Measurements from ENCODE around the gene AKT3.
A peak's percentile ranks its signal among the peaks of the same experiment; 100 is the strongest.

The AKT3 gene

GRCh38 chr1:243459059-243459458, 391.0 kb downstream of the AKT3 start:
- no peak for DNase-seq (ENCODE audit: low spot score)

DNA sequence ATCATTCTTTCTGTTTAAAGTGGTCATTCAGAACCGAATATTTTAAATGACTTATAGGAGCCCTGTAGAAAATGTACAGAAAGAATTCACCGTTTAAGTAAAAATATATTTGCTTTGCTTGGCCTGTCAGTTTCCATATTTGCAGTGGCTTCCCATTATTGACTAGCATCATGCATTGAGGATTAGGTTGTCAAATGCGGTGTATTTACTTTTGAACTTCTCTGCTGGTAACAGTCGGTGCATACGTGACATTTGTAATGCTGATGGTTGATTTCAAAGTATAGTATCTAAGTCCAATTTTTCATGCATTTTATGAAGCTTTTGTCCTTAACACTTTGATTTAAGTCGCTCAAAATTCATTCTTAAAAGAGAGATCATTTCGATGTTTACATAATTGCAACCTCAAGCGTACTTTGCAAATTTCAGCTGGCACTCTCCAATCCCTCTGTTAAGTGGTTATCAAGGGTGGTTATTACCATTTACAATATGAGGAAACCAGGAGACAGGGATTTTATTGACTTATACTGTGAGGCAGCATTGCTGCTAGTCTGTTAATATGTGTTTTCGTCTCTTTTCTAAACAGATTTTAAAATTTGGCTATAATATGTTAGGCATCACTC, 392.6 kb downstream of the AKT3 start:
- no peak for DNase-seq (ENCODE audit: low spot score)

DNA sequence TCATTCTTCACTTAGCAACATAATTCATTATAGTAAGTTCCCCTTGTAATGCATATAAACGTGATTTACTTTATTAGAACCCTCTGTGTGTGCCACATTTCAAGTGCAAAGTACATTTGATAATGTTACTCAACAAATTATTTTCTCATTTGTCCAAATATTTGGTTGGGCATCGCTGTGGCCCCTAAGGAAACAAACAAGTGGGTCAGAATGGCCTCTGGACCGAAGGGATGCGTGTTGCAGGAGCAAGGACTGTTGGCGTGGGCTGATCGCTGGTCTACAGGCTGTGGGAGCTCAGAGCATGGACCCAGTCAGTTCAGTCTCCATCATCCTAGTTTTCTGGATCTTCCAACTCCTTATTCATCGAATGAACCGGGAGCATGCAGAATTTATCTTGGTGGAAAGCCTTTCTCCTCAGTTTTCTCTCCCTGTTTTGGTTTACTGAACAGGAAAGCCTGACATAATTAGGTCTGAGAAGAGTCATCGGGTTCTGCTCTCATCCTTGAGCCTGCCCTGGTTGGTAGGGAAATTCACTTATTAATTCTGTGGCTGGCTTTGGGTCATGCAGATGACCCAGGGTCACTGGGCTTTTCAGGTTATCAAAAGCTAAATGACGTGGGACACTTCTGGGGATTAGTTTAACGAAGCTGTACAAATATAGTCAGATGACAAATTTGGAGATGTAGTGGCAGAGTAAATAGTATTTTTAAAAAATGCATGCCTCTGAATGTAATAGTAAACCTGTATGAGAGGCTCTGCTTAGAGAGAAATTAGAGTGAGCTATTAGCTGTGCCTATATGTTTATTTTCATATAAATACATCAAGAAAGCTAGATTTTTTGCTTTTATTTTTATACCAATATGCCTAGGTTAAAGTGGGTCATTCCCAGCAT, 394.0 kb downstream of the AKT3 start:
- DNase-seq (ENCODE audit: low spot score), result no peak

DNA sequence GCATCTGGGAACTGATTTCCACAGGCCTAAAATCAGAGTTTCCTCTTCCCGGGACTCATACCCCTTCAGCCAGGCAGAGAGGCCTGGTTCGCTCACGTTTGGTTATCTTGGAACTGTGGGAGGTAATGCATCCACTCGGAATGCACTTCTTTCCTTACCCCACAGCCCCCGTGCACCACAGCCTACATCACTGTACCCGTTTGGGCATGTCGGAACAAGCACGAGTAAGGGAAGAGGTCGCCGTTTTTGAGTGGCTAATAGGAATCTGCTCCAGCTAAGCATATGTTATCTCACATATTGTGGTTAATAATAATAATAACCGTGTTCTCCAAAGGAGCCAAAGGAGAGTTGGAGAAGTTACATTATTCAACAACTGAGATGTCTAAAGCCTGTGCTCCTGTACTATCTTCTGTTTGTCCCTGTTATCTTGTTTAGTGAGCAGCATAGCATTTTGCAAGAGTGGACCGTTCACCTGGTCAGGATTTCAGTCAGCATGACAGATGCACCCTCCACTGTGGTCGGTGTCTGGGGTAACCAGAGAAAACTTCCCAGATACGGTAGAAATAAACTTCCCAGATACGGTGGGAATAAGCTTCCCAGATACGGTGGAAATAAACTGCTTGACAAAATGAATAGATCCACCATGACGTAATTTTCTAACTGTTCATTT, 395.6 kb downstream of the AKT3 start:
- no peak for DNase-seq (ENCODE audit: low spot score)

DNA sequence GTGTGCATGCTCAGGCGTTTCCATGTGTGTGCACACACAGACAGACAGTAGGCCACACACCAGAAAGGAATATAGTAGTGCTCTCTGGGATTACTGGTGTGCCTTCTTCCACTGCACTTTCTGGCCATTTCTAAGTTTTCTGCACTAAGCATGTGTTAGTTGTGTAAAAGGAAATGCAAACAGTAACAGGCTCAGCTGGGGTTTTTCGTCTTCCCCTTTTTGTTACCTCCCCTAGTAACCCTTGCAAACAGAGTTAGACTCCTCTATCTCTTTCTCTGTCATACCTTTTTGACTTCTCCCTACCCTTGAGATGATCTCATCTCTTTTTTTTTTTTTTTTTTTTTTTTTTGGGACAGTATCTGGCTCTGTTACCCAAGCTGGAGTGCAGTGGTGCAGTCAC, 398.0 kb downstream of the AKT3 start:
- DNase-seq (ENCODE audit: low spot score), result no peak

- no peak for DNase-seq (ENCODE audit: low spot score)
Measured at GRCh38 chr1:243449373-243449772, 400.7 kb downstream of the AKT3 start.

DNA sequence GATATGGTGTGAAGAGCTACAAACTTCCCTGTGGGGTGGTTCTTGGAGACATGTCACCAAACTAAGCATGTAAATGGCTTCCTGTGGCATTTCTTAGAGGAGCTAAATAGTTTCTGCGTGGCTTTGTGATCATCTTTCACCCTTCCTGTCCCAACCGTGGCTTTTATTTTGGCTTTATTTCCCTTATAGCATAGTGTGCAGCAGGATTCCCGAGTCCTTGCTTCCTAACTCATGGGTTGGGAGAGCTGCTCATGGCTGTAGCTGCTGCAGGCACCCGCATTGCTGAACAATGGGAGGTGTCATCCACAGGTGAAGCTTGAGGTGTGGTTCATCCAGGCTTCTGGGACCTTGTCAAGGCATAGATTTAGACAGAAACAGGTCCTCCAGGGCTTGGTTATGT, 402.2 kb downstream of the AKT3 start:
- DNase-seq (ENCODE audit: low spot score), result no peak

- DNase-seq (ENCODE audit: low spot score), result no peak
Measured at GRCh38 chr1:243447347-243447746, 402.7 kb downstream of the AKT3 start.

- DNase-seq (ENCODE audit: low spot score), result no peak
Measured at GRCh38 chr1:243443557-243443956, 406.5 kb downstream of the AKT3 start.

GRCh38 chr1:243441601-243442000, 408.4 kb downstream of the AKT3 start:
- no peak for DNase-seq (ENCODE audit: low spot score)

DNA sequence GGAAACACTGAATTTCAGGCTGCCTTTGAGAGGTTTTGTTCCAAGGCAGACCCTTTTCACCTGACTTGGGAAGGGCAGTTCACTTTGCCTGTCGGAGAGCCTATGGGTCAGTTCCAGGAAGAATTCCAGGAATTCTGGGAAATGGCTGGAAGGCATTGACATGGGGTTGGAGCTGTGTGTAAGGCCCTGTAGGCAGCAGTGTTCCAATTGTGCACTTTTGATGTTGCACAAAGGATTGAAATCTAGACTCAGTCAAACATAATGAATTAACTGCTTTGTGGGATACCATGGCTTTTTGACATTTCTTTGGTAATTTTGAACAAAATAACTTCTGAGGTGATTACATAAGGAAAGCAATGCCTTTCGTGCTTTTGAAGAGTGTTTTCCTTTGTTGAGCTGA, 409.6 kb downstream of the AKT3 start:
- no peak for DNase-seq (ENCODE audit: low spot score)

DNA sequence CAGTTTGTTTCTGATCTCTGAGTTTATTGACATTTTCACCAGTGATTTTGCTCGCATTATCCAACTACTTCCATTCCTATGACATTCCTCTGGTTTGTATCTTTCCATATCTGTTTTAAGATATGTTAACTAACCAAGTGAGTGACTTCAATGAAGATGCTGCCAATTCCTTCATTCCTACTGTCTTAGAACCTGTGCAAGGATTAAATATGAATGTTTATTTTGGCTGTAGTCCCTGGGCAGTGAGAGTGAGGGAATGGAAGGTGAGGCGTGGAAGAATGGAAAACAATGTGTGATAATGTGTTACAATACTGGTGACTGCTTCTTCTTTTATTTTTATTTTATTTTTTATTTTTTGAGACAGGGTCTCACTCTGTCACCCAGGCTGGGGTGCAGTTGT, 411.2 kb downstream of the AKT3 start:
- DNase-seq (ENCODE audit: low spot score), result peak; percentile 50
